GM19328 (cell line): ENCODE measurements around the gene BABAM2.

ENCODE experiments used
- ATAC-seq: cut with Tn5 transposase; IDR thresholded peaks from one replicate; pipeline ENCODE4 v1.9.1; 2021; ENCODE audit warnings: mild to moderate bottlenecking, moderate library complexity; ENCODE audit not compliant: unreplicated experiment

BABAM2 gene

DNA sequence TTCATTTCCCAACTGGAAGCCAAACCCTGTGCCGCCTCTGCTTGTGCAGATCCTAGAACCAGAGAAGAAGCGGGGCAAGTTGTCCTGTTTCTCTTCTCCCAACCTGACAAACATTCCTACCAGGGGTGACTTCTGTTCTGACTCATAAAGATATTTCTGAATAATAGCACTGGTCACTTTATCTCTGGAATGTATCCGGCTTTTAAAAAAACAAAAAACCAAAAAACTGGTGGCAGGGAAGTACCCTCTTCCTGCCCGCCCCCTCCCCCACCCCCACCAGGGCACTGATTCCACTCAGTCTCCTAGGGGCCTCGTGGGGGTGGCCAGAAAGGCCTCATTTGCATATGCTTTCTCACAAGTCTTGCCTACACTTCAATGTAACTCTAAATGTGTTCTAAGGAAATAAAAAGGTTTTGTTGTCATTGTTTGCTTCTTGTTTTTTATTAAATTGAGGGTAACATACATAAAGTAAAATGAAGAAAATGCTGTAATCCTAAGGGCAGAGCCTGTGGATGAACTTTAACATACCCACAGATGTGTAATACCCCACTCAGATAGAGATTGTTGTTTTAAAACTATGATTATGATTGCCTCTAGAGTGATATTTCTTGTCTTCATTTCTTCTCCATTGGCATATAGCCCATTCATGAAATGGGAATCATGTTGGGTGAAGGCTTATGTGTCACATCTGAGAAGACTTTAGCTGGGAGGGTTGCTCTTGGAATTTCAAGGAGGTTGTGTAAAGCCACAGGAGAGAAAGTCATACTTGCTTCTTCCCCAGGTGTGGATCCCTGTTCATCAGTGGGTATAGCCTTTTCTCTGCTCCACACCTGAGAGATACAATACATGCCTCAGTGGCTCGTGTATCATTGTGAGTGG, 496.8 kb downstream of the BABAM2 start:
- ATAC-seq: no peak
